ENCODE data around the gene TWF2.

TWF2 gene

GRCh38 chr3:52204337-52205073, 34.5 kb downstream of the TWF2 start:
- no peaks in the 10 kb centered on the region for H3K36me3 ChIP-seq (ENCODE audit: control insufficient read depth, insufficient read depth, low read length)

GRCh38 chr3:52203701-52204100, 35.3 kb downstream of the TWF2 start:
- Histone ChIP-seq H3K36me3 (ENCODE audit: control insufficient read depth, insufficient read depth, low read length) (no peaks in the 10 kb centered on the region), H3K9me3 (ENCODE audit: control insufficient read depth, low read length) (no peaks in the 10 kb centered on the region), H2AFZ (no peak overlapping the region), H3K79me2 (no peaks in the 10 kb centered on the region), H3K4me2 (ENCODE audit: low read length) (no peak overlapping the region), H3K27ac (no peak overlapping the region), H3K27me3 (ENCODE audit: control insufficient read depth, insufficient read depth, low read length) (no peaks in the 10 kb centered on the region), H3K9ac (no peak overlapping the region), H3K4me1 (peaks cover 4% of the 10 kb centered on the region), H3K4me3 (ENCODE audit: low read depth, low read length) (no peak overlapping the region)
- no peak for TF ChIP-seq CTCF (IDR thresholded peaks at IDR 0.05)

More at GRCh38 chr3:52204337-52205073, 34.5 kb downstream of the TWF2 start:
- Histone ChIP-seq H3K79me2 (no peaks in the 10 kb centered on the region), H3K9ac (no peak overlapping the region), H3K4me3 (ENCODE audit: low read depth, low read length) (no peak overlapping the region), H2AFZ (no peak overlapping the region), H3K4me2 (ENCODE audit: low read length) (no peak overlapping the region), H3K9me3 (ENCODE audit: control insufficient read depth, low read length) (no peaks in the 10 kb centered on the region), H3K4me1 (no peaks in the 10 kb centered on the region), H3K27me3 (ENCODE audit: control insufficient read depth, insufficient read depth, low read length) (no peaks in the 10 kb centered on the region), H3K27ac (no peak overlapping the region)
- TF ChIP-seq CTCF (IDR thresholded peaks at IDR 0.05), result no peak

GRCh38 chr3:52202384-52203077, 36.4 kb downstream of the TWF2 start:
- Histone ChIP-seq H3K9ac (no peak overlapping the region), H3K4me1 (peaks cover 6% of the 10 kb centered on the region), H3K36me3 (ENCODE audit: control insufficient read depth, insufficient read depth, low read length) (no peaks in the 10 kb centered on the region), H3K27me3 (ENCODE audit: control insufficient read depth, insufficient read depth, low read length) (no peaks in the 10 kb centered on the region), H3K27ac (no peak overlapping the region), H3K9me3 (ENCODE audit: control insufficient read depth, low read length) (no peaks in the 10 kb centered on the region), H3K4me3 (ENCODE audit: low read depth, low read length) (no peak overlapping the region), H3K79me2 (peaks cover 3% of the 10 kb centered on the region), H3K4me2 (ENCODE audit: low read length) (no peak overlapping the region), H2AFZ (no peak overlapping the region)
- no peak for TF ChIP-seq CTCF (IDR thresholded peaks at IDR 0.05)

- no peak overlapping the region for H3K9ac ChIP-seq
- TF ChIP-seq CTCF (IDR thresholded peaks at IDR 0.05), result no peak
- no peak overlapping the region for H2AFZ ChIP-seq
- no peak overlapping the region for H3K4me2 ChIP-seq (ENCODE audit: low read length)
- H3K4me3 ChIP-seq (ENCODE audit: low read depth, low read length), result no peak overlapping the region
- H3K27me3 ChIP-seq (ENCODE audit: control insufficient read depth, insufficient read depth, low read length), result no peaks in the 10 kb centered on the region
- no peaks in the 10 kb centered on the region for H3K36me3 ChIP-seq (ENCODE audit: control insufficient read depth, insufficient read depth, low read length)
- peaks cover 10% of the 10 kb centered on the region for H3K4me1 ChIP-seq
- H3K27ac ChIP-seq, result no peak overlapping the region
- peaks cover 3% of the 10 kb centered on the region for H3K79me2 ChIP-seq
- no peaks in the 10 kb centered on the region for H3K9me3 ChIP-seq (ENCODE audit: control insufficient read depth, low read length)
These were observed 37.8 kb downstream of the TWF2 start for GRCh38 chr3:52200981-52201679.
